Forelimb muscle (tissue), 1 donor: ENCODE data around the gene INO80C. TPM values are rescaled to one million over a fixed set of nuclear protein-coding genes. Genes with fewer than 3 reads are reported as not detected.

Experiments used
- DNase-seq: peaks from one replicate; pipeline ENCODE4 v3.0.0-alpha.2; 2013; ENCODE audit warnings: low read depth
- polyA plus RNA-seq: library from polyadenylated mRNA; unstranded; fragments of 120-200 nt; gene quantifications from one replicate; pipeline ENCODE4 v1.2.1, GENCODE V29; 2013; ENCODE audit not compliant: insufficient read length

INO80C gene
- polyA plus RNA-seq: 27.5 TPM

- DNase-seq: peak; percentile 88
These were observed at the start of gene INO80C for GRCh38 chr18:35497370-35498197. Gene INO80C (minus strand): TSS chr18:35497960. CDS start chr18:35497874, 86 bp downstream.

- DNase-seq: no peak
These were observed 49.3 kb upstream of the INO80C start for GRCh38 chr18:35547008-35547605.

GRCh38 chr18:35542356-35542755 lies 44.6 kb upstream of the INO80C start:
- DNase-seq: no peak

GRCh38 chr18:35535297-35535696 lies 37.5 kb upstream of the INO80C start:
- no peak for DNase-seq

GRCh38 chr18:35533916-35534405 lies 36.2 kb upstream of the INO80C start:
- DNase-seq: no peak

- no peak for DNase-seq
These were observed 31.1 kb upstream of the INO80C start for GRCh38 chr18:35528749-35529274.

GRCh38 chr18:35526495-35527059 lies 28.8 kb upstream of the INO80C start:
- DNase-seq: no peak

GRCh38 chr18:35525795-35526494 lies 28.2 kb upstream of the INO80C start:
- no peak for DNase-seq

- no peak for DNase-seq
These were observed 26.5 kb upstream of the INO80C start for GRCh38 chr18:35524226-35524625.

- DNase-seq: no peak
These were observed 24.6 kb upstream of the INO80C start for GRCh38 chr18:35522130-35522959.

GRCh38 chr18:35521133-35521532 lies 23.4 kb upstream of the INO80C start:
- no peak for DNase-seq

- DNase-seq: no peak
These were observed 21.6 kb upstream of the INO80C start for GRCh38 chr18:35519148-35519899.

GRCh38 chr18:35517715-35518114 lies 20.0 kb upstream of the INO80C start:
- no peak for DNase-seq

GRCh38 chr18:35516789-35517188 lies 19.0 kb upstream of the INO80C start:
- no peak for DNase-seq

GRCh38 chr18:35516351-35516750 lies 18.6 kb upstream of the INO80C start:
- no peak for DNase-seq

- no peak for DNase-seq
These were observed 17.8 kb upstream of the INO80C start for GRCh38 chr18:35515460-35516130.

- no peak for DNase-seq
These were observed 17.1 kb upstream of the INO80C start for GRCh38 chr18:35514752-35515459.

GRCh38 chr18:35514283-35514682 lies 16.5 kb upstream of the INO80C start:
- no peak for DNase-seq
